ENCODE results near the gene RTTN.

Gene RTTN

GRCh38 chr18:70082430-70082829 lies 123.1 kb downstream of the RTTN start:
- DNase-seq (ENCODE audit: low read depth) = no peak

GRCh38 chr18:70078106-70078505 lies 127.4 kb downstream of the RTTN start:
- DNase-seq (ENCODE audit: low read depth) = no peak

DNA sequence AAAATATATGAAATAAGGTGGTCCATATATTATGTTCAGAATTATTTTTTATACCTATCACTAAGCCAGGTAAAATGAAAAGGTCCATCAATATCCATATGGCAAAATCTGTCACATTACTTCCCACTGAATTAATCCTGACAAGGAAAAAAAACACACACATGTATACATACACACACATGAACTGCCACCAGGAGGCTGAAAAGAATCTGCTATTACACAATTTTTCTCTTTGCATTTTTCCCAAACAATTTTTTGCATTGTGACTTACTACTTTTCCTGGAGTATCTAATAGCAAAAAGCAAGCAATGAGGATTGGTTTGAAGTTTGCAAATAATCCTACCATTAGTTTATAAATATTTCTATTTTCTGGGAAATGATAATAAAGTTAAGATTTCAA lies 129.6 kb downstream of the RTTN start:
- DNase-seq (ENCODE audit: low read depth) = no peak

- DNase-seq (ENCODE audit: low read depth) = no peak
Observed at GRCh38 chr18:70074116-70074515, 131.4 kb downstream of the RTTN start.

DNA sequence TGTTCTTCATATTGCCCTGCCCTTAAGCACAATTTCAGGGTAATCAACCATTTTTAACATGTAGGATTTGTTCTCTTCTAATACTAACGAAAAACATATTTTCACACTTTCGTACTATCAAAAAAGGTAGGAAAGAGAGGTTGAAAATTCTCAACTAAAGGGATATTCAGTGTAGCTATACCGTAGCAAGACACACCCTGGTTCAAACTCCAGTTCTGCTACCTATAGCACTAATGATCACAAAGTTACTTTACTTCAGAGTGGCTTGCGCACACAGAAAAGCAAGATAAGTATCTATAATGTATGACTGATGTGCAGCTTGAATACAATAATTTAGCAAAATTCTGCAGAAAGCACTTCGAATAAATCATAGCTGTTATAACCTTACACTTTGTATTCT lies 132.1 kb downstream of the RTTN start:
- no peak for DNase-seq (ENCODE audit: low read depth)

GRCh38 chr18:70072678-70073077 lies 132.8 kb downstream of the RTTN start:
- DNase-seq (ENCODE audit: low read depth) = no peak

DNA sequence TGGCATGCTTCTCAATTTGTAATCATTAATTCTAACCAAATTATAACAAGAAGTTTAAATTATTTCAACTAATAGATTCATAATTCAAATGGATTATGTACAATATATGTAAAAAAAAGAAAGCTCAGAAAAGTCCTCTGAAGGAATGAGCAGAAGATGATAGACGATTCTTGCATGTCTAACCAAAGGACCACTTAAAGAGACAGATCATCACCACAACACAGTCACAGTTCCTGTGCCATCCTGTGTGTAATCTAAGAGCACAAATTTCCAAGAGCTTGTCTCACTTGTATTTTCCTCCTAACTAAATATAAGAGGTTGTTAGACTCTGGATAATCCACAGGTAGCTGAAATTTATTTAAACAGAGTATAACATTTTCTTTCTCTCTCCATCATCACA lies 135.5 kb downstream of the RTTN start:
- DNase-seq (ENCODE audit: low read depth) = no peak

- DNase-seq (ENCODE audit: low read depth) = no peak
Observed at GRCh38 chr18:70069382-70069781, 136.1 kb downstream of the RTTN start.

- DNase-seq (ENCODE audit: low read depth) = no peak
Observed at GRCh38 chr18:70068981-70069380, 136.5 kb downstream of the RTTN start.

- DNase-seq (ENCODE audit: low read depth) = no peak
Observed at GRCh38 chr18:70059684-70060083, 145.8 kb downstream of the RTTN start.

- no peak for DNase-seq (ENCODE audit: low read depth)
Observed at GRCh38 chr18:70058916-70059315, 146.6 kb downstream of the RTTN start.

- DNase-seq (ENCODE audit: low read depth) = no peak
Observed at GRCh38 chr18:70047931-70048603, 157.4 kb downstream of the RTTN start.

- no peak for DNase-seq (ENCODE audit: low read depth)
Observed at GRCh38 chr18:70046796-70047195, 158.7 kb downstream of the RTTN start.

GRCh38 chr18:70046207-70046606 lies 159.3 kb downstream of the RTTN start:
- DNase-seq (ENCODE audit: low read depth) = no peak

DNA sequence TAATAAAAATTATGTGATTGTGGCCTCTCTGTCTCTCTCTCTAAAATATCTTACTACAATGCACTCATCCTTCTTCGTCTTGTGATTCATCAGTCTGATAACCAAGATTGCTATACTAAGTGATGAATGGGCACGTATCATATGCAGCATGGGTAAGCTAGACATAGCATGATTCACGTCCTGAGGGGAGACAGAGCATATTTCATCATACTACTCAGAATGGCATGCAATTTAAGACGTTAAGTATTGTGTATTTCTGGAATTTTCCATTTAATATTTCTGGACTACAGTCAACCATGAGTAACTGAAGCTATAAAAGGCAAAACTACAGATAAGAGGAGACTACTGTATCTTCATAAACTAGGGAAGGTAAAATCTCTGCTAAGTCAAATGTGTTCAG lies 160.9 kb downstream of the RTTN start:
- no peak for DNase-seq (ENCODE audit: low read depth)

DNA sequence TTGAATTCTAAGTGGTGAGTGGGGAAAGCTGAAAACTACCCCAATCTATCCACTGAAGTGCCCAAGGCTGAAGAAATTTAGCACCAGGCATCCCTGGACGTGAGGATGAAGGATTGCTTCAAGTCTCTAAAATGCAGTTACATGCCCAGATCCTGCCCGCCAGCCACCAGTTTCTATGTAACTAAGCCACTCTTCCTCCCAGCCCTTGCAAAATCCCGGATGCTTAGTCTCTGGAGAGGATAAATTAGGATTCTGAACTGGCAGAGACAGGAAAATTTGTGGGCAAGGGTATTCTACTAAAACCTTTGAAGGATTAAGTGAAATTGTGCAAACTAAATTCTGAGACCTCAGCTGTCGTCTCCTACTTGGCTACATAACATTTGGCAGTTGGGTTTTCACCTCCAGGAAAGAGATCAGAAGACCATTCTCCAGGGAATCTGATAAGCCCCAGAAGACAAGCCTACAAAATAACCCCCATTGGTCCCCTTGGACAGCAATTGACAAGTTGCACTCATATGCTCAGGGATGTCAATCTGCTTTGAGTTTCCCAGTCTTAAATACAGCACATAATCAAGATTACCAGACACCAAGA lies 163.9 kb downstream of the RTTN start:
- no peak for DNase-seq (ENCODE audit: low read depth)

DNA sequence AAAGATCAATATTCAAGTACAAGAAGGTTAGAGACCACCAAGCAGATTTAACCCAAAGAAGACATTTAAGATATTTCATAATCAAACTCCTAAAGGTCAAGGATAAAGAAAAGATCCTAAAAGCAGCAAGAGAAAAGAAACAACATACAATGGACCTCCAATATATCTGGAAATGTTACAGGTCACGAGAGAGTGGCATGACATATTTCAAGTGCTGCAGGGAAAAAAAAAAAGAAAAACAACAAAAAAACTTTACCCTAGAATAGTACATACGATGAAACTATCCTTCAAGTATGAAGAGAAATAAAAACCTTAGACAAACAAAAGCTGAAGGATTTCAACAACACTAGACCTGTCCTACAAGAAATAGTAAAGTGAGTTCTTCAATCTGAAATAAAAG lies 166.3 kb downstream of the RTTN start:
- no peak for DNase-seq (ENCODE audit: low read depth)

DNA sequence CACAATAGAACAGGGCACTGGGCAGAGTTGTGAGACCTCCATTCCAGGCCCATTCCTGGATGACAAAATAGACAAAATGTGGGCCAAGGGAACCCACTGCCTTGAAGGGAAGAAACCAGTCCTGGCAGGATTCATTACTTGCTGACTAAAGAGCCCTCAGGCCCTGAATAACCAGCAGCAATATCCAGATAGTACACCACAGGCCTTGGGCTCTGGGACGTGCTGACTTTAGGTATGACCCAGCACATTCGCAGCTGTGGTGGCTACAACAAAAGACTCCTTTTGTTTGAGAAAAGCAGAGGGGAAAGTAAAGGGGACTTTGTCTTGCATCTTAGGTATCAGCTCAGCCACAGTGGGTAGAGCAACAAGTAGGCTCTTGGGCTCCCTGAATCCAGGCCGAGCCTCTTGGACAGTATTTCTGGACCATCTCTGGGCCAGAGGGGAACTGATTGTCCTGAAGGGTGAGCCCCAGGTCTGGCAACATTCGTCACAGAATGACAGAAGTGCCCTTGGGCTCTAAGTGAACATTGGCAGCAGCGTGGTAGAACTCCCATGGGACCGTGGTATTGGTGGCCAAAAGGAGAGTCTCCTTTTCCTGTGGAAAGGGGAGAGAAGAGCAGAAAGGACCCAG lies 167.9 kb downstream of the RTTN start:
- no peak for DNase-seq (ENCODE audit: low read depth)

DNA sequence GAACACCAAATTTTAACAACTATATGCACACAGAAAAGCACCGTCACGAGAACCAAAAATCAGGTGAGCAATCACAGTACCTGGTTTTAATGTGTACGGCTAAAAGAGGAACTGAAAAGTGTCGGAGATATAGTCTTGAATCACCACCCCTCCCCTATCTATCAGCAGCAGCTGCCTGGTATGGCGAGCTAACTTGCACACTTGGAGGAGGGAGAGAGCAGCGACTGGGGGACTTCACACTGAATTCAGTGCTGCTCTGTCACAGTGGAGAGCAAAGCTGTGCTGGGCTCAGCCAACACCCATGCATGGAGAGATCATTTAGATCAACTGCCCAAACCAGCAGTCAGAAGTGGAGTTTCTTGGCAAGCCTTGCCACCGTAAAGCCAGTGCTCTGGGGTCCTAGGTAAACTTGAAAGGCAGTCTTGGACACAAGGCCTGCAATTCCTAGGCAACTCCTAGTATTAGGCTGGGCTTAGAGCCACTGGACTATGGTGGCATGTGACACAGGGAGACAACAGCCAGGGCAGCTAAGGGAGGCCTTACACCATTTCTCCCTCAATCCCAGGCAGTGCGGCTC lies 168.6 kb downstream of the RTTN start:
- no peak for DNase-seq (ENCODE audit: low read depth)

DNA sequence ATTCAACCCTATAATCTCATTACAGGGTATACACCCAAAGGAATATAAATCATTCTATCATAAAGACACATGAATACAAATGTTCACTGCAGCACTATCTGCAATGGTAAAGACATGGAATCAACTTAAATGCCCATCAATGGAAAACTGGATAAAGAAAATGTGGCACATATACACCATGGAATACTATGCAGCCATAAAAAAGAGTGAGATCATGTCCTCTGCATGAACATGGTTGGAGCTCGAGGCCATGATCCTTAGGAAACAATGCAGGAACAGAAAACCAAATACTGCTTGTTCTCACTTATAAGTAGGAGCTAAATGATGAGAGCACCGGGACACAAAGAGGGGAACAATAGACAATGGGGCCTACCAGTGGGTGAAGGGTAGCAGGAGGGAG lies 169.3 kb downstream of the RTTN start:
- DNase-seq (ENCODE audit: low read depth) = no peak

- DNase-seq (ENCODE audit: low read depth) = no peak
Observed at GRCh38 chr18:70031221-70031620, 174.3 kb downstream of the RTTN start.

DNA sequence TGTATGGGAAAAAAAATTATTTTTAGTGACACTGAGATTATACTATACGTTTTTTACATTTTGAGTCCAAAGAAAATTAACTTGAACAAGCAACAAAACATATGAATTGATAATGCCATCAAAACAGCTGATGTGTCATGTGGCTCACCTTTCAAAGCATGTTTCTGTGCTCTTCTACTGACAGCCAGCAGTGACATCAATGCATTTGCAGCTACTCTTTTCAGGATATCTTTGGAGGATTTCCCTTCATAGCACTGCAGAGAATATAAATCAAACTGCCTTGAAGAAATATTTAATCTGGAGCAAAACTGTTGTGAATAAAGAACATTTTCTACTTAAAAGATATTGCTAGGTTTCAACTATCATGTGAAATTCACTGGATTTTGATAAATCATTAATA lies 174.8 kb downstream of the RTTN start:
- DNase-seq (ENCODE audit: low read depth) = no peak

GRCh38 chr18:70029163-70029562 lies 176.3 kb downstream of the RTTN start:
- DNase-seq (ENCODE audit: low read depth) = no peak
